Osteocyte (in vitro differentiated cells): ENCODE results near the gene PUM2. TPM values are rescaled to one million over a fixed set of nuclear protein-coding genes. Genes with fewer than 3 reads are reported as not detected.

ENCODE experiments used
- DNase-seq: peaks from one replicate; pipeline ENCODE4 v3.0.0; 2021; ENCODE audit warnings: mixed read lengths; ENCODE audit not compliant: unreplicated experiment; ENCODE audit errors: extremely low spot score
- H3K27ac Mint-ChIP-seq: one replicate; pipeline ENCODE4 v1.8.0; 2021; ENCODE audit warnings: mild to moderate bottlenecking, mixed read lengths; ENCODE audit not compliant: unreplicated experiment
- H3K27me3 Mint-ChIP-seq: one replicate; pipeline ENCODE4 v1.8.0; 2021; ENCODE audit warnings: mixed read lengths; ENCODE audit not compliant: unreplicated experiment
- H3K36me3 Mint-ChIP-seq: one replicate; pipeline ENCODE4 v1.8.0; 2021; ENCODE audit warnings: mixed read lengths; ENCODE audit not compliant: unreplicated experiment
- H3K4me1 Mint-ChIP-seq: one replicate; pipeline ENCODE4 v1.8.0; 2021; ENCODE audit warnings: mixed read lengths; ENCODE audit not compliant: unreplicated experiment
- H3K4me3 Mint-ChIP-seq: one replicate; pipeline ENCODE4 v1.8.0; 2021; ENCODE audit warnings: mild to moderate bottlenecking, moderate library complexity, mixed read lengths; ENCODE audit not compliant: unreplicated experiment
- H3K9me3 Mint-ChIP-seq: one replicate; pipeline ENCODE4 v1.8.0; 2021; ENCODE audit warnings: mixed read lengths; ENCODE audit not compliant: unreplicated experiment
- CTCF ChIP-seq: fragments of 200-600 bp; sonication (generic); IDR thresholded peaks from 2 replicates; pipeline ENCODE4 v1.5.0; 2021; ENCODE audit warnings: antibody characterized with exemption, mild to moderate bottlenecking, moderate library complexity
- total RNA-seq: library from RNA; stranded (reverse); gene quantifications from 2 replicates; pipeline ENCODE4 v1.2.1, GENCODE V29; 2021

PUM2 gene
- total RNA-seq, 1 donor from 2014 or later, result 82.2 TPM

DNA sequence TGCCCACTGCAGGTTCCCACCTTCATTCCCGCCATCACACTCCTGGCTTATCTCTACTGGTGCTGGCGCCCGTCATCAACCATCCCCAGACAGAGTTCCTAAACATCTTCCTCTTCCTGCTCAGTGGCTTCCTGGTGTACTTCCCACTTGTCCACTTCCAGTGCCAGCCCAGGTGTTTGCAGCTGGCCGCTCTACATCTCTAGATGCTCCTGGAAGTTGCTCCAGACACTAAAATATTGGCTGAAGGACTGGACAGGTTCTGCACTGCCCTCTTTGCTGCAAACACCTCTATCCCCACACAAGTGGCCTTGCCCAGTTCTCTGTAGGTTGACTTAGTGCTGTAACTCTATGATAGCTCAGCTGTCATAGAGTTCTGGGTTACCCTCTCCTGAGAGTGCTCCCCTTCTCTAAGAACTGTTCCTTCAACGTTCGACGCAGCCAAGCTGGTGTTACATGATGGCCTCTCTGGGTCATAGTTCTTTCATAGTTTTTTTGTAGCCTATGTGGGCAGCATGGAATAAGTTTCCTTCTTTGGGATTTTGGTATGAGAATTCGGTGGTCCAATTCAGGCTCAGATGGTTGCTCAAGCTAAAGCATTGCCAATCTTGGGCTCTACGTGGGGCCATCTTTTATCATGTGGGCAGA, 45.8 kb upstream of the PUM2 start:
- no peak overlapping the region for H3K27ac Mint-ChIP-seq
- no peaks in the 10 kb centered on the region for H3K36me3 Mint-ChIP-seq
- no peaks in the 10 kb centered on the region for H3K9me3 Mint-ChIP-seq
- no peak for DNase-seq
- H3K4me3 Mint-ChIP-seq, result no peak overlapping the region
- no peak for TF ChIP-seq CTCF
- H3K27me3 Mint-ChIP-seq, result peaks cover 28% of the 10 kb centered on the region
- peaks cover 5% of the 10 kb centered on the region for H3K4me1 Mint-ChIP-seq

DNA sequence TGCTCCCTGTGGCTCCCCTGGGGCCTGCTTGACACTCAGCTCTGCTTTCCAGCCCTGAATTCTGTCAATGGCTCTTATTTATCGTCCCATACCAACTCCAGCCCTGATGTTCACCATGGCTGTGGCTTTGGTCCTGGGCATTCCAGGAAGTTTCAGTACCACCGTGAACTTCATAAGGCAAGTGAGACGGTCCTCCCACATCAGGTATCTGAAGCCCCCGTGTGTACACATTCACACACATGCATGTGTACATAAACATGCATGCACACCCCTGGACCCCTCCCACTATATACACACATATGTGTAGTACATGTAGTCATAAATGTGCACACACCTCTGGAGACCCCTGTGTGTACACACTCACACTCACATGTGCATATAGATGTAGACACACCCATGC, 43.3 kb upstream of the PUM2 start:
- Mint-ChIP-seq H3K27me3 (peaks cover 41% of the 10 kb centered on the region), H3K9me3 (no peaks in the 10 kb centered on the region), H3K4me3 (no peak overlapping the region), H3K36me3 (no peaks in the 10 kb centered on the region), H3K4me1 (peaks cover under 1% of the 10 kb centered on the region), H3K27ac (no peak overlapping the region)
- no peak for TF ChIP-seq CTCF
- DNase-seq, result peak; percentile 38

DNA sequence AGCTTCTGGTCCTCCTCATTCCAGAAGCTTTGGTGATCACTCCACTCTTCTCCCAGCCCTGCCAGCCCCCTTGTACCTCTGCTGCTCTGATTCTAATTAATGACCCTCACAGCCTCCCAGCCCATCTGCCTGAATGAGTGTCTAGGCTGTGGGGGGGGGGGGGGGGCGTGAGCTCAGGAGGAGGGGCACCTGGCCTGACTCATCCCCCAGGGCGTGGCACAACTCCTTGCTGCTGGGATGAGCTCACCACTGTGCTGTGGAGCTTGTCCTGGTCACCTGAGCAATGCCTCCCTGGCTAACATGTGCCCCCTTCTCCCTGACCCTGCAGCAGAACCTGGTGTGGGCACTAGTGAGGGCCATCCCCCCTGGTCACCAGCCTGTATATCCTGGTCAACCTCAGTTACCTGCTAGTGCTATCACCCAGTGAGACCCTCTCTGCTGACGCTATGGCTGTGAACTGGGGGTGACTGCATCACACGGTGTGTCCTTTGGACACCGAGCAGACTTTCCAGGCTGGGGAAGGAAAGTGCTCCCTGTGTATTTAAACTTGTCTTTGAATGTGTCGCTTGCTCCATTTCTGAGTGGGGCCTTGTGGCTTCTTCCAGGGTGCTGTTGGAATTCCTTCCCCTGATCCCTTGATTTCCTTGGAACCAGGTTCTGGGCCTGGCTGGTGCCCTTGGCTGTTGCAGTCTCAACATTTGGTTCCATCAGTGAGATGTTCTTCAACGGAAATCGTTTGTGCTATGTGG, 41.5 kb upstream of the PUM2 start:
- Mint-ChIP-seq H3K9me3 (no peaks in the 10 kb centered on the region), H3K27me3 (peaks cover 50% of the 10 kb centered on the region), H3K4me3 (no peak overlapping the region), H3K36me3 (no peaks in the 10 kb centered on the region), H3K4me1 (no peaks in the 10 kb centered on the region), H3K27ac (no peak overlapping the region)
- no peak for TF ChIP-seq CTCF
- peak; percentile 66 for DNase-seq

GRCh38 chr2:20390524-20391123, 40.0 kb upstream of the PUM2 start:
- H3K27me3 Mint-ChIP-seq, result peaks cover 41% of the 10 kb centered on the region
- H3K27ac Mint-ChIP-seq, result no peak overlapping the region
- no peak for TF ChIP-seq CTCF
- peak; percentile 67 for DNase-seq
- no peaks in the 10 kb centered on the region for H3K36me3 Mint-ChIP-seq
- H3K4me1 Mint-ChIP-seq, result peaks cover 2% of the 10 kb centered on the region
- H3K9me3 Mint-ChIP-seq, result no peaks in the 10 kb centered on the region
- H3K4me3 Mint-ChIP-seq, result no peak overlapping the region

- no peak overlapping the region for H3K4me3 Mint-ChIP-seq
- H3K4me1 Mint-ChIP-seq, result peaks cover 11% of the 10 kb centered on the region
- no peak for TF ChIP-seq CTCF
Observed at GRCh38 chr2:20384953-20385352, 34.3 kb upstream of the PUM2 start.

More at GRCh38 chr2:20384953-20385352, 34.3 kb upstream of the PUM2 start:
- no peaks in the 10 kb centered on the region for H3K9me3 Mint-ChIP-seq
- no peaks in the 10 kb centered on the region for H3K36me3 Mint-ChIP-seq
- H3K27me3 Mint-ChIP-seq, result peaks cover 19% of the 10 kb centered on the region
- DNase-seq, result no peak
- no peak overlapping the region for H3K27ac Mint-ChIP-seq
